ENCODE measurements around the gene PC.

DNA sequence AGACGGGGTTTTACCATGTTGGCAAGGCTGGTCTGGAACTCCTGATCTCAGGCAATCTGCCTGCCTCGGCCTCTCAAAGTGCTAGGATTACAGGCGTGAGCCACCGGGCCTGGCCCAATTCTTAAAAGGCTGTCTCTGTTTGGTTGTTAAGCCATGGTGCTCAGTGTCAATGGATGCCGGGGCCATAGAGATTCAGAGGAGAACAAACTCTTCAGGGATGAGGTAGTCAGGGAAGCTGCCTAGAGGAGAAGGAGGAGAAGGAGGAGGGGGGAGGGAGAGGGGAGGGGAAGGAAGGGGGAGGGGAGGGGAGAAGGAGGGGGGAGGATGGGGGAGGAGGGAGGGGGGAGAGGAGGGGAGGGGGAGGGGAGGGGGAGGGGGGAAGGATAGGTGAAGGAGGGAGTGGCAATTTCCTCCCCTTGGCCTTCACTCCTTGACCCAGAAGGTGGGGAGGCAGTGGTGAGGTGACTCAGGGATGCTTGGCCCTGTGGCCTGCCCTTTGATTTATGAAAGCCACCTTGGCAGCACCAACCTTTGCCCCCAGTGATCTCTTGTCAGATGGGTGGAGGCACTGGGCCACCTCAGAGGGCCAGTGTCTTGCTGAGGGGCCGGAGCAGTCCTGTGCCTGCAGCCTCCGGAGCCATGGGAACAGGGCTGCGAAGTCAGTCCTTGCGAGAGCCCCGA, 16.7 kb upstream of the PC start, which contains the start of gene C11orf86:
- TF ChIP-seq, protein P1, sequence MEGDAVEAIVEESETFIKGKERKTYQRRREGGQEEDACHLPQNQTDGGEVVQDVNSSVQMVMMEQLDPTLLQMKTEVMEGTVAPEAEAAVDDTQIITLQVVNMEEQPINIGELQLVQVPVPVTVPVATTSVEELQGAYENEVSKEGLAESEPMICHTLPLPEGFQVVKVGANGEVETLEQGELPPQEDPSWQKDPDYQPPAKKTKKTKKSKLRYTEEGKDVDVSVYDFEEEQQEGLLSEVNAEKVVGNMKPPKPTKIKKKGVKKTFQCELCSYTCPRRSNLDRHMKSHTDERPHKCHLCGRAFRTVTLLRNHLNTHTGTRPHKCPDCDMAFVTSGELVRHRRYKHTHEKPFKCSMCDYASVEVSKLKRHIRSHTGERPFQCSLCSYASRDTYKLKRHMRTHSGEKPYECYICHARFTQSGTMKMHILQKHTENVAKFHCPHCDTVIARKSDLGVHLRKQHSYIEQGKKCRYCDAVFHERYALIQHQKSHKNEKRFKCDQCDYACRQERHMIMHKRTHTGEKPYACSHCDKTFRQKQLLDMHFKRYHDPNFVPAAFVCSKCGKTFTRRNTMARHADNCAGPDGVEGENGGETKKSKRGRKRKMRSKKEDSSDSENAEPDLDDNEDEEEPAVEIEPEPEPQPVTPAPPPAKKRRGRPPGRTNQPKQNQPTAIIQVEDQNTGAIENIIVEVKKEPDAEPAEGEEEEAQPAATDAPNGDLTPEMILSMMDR (conservative IDR thresholded peaks at IDR 0.05; ENCODE audit: low read depth, low read length): no peak
- TF ChIP-seq EZH2 (IDR thresholded peaks at IDR 0.05; ENCODE audit: borderline replicate concordance, low read depth, low read length, poor library complexity, severe bottlenecking): no peak

Measured in A673 (cell line).